SU-DHL-6 (cell line): ENCODE data around the gene RAB3GAP1.
"Not testable (repeated sequence)": the region's sequence is repeated elsewhere in the genome, so short reads cannot be mapped to it uniquely, and the experiment has no call there.

Experiments used
- H2AFZ ChIP-seq: fragments of 200-600 bp; sonication (generic); 2 replicates; pipeline ENCODE4 v1.6.1; 2014; ENCODE audit warnings: low read depth, mild to moderate bottlenecking, moderate library complexity, mixed read lengths, antibody characterized with exemption, low read length; ENCODE audit not compliant: severe bottlenecking
- H3F3A ChIP-seq: fragments of 200-600 bp; shearing (Covaris generic); 2 replicates; pipeline ENCODE4 v1.6.0; 2016; ENCODE audit warnings: antibody characterized with exemption, mild to moderate bottlenecking; ENCODE audit not compliant: insufficient read depth
- H3K27ac ChIP-seq: fragments of 200-600 bp; sonication (generic); 2 replicates; pipeline ENCODE4 v1.5.1; 2016; ENCODE audit warnings: low read depth, mild to moderate bottlenecking, low read length, moderate library complexity, mixed read lengths
- H3K27me3 ChIP-seq: fragments of 200-600 bp; sonication (generic), shearing (Covaris generic); 2 replicates; pipeline ENCODE4 v1.6.0; 2014; ENCODE audit warnings: mild to moderate bottlenecking, low read length
- H3K36me3 ChIP-seq: fragments of 200-600 bp; sonication (generic); 2 replicates; pipeline ENCODE4 v1.6.1; 2014; ENCODE audit warnings: mild to moderate bottlenecking, low read length, mixed read lengths
- H3K4me2 ChIP-seq: fragments of 300-600, 200-600 bp; shearing (Covaris generic), sonication (generic); 2 replicates; pipeline ENCODE4 v1.6.0; 2014; ENCODE audit warnings: low read length, low read depth, mild to moderate bottlenecking; ENCODE audit not compliant: poor library complexity, severe bottlenecking
- H3K4me3 ChIP-seq: fragments of 200-600 bp; sonication (generic); 2 replicates; pipeline ENCODE4 v1.5.1; 2014; ENCODE audit warnings: antibody characterized with exemption, low read length, mild to moderate bottlenecking, mixed read lengths; ENCODE audit not compliant: insufficient read depth, poor library complexity, severe bottlenecking
- H3K79me2 ChIP-seq: fragments of 200-600 bp; sonication (generic); 2 replicates; pipeline ENCODE4 v1.6.1; 2014; ENCODE audit warnings: mild to moderate bottlenecking, low read length, moderate library complexity; ENCODE audit not compliant: insufficient read depth
- H3K9ac ChIP-seq: fragments of 200-600 bp; sonication (generic); 2 replicates; pipeline ENCODE4 v1.7.0; 2014; ENCODE audit warnings: mild to moderate bottlenecking, low read length
- H3K9me2 ChIP-seq: fragments of 200-600 bp; sonication (generic); replicated peaks from 2 replicates; pipeline ENCODE4 v1.6.1; 2014; ENCODE audit warnings: low read length; ENCODE audit not compliant: insufficient read depth
- H3K9me3 ChIP-seq: fragments of 200-600 bp; sonication (generic); 2 replicates; pipeline ENCODE4 v1.6.1; 2014; ENCODE audit warnings: low read length, mixed read lengths; ENCODE audit not compliant: insufficient read depth
- H4K20me1 ChIP-seq: fragments of 200-600 bp; sonication (generic); 2 replicates; pipeline ENCODE4 v1.6.1; 2014; ENCODE audit warnings: low read depth, mild to moderate bottlenecking, antibody characterized with exemption, low read length, moderate library complexity, mixed read lengths
- EZH2phosphoT487 ChIP-seq: fragments of 200-600 bp; sonication (generic), shearing (Covaris generic); conservative IDR thresholded peaks from 2 replicates; pipeline ENCODE4 v1.6.1; 2018; ENCODE audit warnings: mild to moderate bottlenecking, antibody characterized with exemption, low read length, moderate library complexity, mixed read lengths
- TF ChIP-seq, protein P1 (sequence below): fragments of 200-600 bp; sonication (generic); IDR thresholded peaks from one replicate; pipeline ENCODE4 v1.5.1; 2017; ENCODE audit warnings: antibody characterized with exemption, mild to moderate bottlenecking, low read length, moderate library complexity; ENCODE audit not compliant: insufficient read depth, poor library complexity, severe bottlenecking

RAB3GAP1 gene

DNA sequence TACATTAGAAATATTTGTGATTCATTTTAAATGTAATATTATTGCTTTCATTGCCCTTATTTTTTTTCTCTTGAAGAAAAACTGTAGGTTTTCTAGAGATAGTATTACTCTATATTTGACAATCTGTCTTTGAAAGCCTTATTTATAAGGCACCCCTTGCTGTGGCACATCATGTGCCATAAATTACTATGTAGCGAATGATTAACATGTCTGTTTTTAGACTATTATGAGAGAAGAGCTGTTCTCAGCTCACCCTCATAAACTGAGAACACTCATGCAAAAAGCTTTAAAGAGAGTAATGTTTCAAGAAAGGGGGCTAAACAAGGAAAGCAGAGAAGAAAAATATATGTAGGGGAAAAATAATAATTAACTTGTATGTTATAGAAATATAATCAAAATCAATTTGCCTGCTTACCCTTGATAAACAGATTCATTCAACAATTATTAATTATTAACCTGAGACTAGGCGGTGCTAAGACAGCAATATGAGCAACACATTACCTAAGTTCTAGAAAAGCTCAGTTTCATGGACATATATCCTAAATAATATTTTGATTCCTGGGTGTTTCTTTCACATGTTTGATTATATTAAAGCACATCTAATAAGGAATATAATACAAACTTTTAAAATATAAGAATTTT is 69.0 kb downstream of the RAB3GAP1 start:
- H2AFZ ChIP-seq: no peak overlapping the region
- no peak overlapping the region for H3K27ac ChIP-seq
- no peak overlapping the region for H3K4me2 ChIP-seq
- no peaks in the 10 kb centered on the region for H4K20me1 ChIP-seq
- H3K36me3 ChIP-seq: peaks cover 46% of the 10 kb centered on the region
- H3K9me2 ChIP-seq: no peaks in the 10 kb centered on the region
- no peak overlapping the region for H3K9ac ChIP-seq
- H3K79me2 ChIP-seq: no peaks in the 10 kb centered on the region
- H3K9me3 ChIP-seq: no peaks in the 10 kb centered on the region
- no peak overlapping the region for H3K4me3 ChIP-seq
- H3K27me3 ChIP-seq: no peaks in the 10 kb centered on the region
- H3F3A ChIP-seq: peaks cover 14% of the 10 kb centered on the region; the same call in 1 of the 2 replicates
- no peak for TF ChIP-seq EZH2phosphoT487
- TF ChIP-seq, protein P1, sequence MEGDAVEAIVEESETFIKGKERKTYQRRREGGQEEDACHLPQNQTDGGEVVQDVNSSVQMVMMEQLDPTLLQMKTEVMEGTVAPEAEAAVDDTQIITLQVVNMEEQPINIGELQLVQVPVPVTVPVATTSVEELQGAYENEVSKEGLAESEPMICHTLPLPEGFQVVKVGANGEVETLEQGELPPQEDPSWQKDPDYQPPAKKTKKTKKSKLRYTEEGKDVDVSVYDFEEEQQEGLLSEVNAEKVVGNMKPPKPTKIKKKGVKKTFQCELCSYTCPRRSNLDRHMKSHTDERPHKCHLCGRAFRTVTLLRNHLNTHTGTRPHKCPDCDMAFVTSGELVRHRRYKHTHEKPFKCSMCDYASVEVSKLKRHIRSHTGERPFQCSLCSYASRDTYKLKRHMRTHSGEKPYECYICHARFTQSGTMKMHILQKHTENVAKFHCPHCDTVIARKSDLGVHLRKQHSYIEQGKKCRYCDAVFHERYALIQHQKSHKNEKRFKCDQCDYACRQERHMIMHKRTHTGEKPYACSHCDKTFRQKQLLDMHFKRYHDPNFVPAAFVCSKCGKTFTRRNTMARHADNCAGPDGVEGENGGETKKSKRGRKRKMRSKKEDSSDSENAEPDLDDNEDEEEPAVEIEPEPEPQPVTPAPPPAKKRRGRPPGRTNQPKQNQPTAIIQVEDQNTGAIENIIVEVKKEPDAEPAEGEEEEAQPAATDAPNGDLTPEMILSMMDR: no peak

DNA sequence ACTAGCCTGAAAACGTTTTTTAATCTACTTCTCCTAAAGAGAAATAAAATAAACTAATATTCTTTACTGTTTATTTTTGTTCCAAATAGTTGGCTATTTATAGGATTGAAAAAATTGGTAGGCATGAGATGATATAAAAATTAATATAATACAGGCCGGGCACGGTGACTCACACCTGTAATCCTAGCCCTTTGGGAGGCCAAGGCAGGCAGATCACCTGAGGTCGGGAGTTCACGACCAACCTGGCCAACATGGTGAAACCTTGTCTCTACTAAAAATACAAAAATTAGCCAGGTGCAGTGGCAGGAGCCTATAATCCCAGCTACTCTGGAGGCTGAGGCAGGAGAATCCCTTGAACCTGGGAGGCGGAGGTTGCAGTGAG is 69.6 kb downstream of the RAB3GAP1 start:
- H3F3A ChIP-seq, H4K20me1 ChIP-seq, H3K4me2 ChIP-seq, H2AFZ ChIP-seq, H3K79me2 ChIP-seq, H3K9me2 ChIP-seq, H3K27ac ChIP-seq, H3K4me3 ChIP-seq, H3K9me3 ChIP-seq, H3K9ac ChIP-seq, H3K27me3 ChIP-seq: not testable (repeated sequence)
- peaks cover 47% of the 10 kb centered on the region for H3K36me3 ChIP-seq

DNA sequence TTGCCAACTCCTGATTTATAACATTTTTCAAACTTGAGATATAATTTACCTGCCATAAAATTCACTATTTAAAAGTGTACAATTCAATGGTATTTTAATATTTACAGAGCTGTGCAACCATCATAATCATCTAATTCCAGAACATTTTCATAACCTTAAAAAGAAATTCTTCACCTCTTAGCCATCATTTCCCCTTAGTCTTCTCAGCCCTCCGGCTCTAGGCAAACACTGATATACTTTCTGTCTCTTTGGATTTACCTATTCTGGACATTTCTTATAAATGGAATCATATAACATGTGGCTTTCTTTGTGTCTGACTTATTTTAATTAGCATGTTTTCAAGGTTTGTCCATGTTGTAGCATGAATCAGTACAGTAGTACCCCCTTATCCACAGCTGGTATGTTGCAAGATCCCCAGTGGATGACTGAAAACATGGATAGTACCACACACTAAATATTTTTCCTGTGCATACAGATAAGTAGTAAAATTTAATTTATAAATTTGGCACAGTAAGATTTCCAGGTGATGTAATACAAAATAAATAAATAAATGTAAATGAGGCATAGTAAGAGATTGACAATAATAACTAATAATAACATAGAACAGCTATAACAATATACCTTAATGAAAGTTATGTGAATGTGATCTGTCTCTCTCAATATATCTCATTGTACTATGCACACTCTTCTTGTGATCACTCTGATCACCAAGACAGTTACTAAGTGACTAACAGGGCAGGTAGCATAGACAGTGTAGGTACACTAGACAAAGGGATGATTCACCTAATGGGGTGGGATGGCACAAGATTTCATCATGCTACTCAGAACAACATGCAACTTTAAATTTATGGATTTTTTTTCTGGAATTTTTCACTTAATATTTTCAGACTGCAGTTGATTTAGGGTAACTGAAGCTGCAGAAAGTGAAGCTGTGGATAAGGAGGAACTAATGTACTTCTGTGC is 73.1 kb downstream of the RAB3GAP1 start:
- Histone ChIP-seq H4K20me1 (no peaks in the 10 kb centered on the region), H3K36me3 (peaks cover 59% of the 10 kb centered on the region), H3K27ac (no peak overlapping the region), H3K79me2 (no peaks in the 10 kb centered on the region), H3K9me2 (no peaks in the 10 kb centered on the region), H3K4me2 (no peak overlapping the region), H3K9me3 (no peaks in the 10 kb centered on the region), H3K27me3 (no peaks in the 10 kb centered on the region), H3K4me3 (no peak overlapping the region), H2AFZ (no peak overlapping the region), H3F3A (no peaks in the 10 kb centered on the region), H3K9ac (no peak overlapping the region)
- TF ChIP-seq EZH2phosphoT487: no peak
- TF ChIP-seq, protein P1: no peak

DNA sequence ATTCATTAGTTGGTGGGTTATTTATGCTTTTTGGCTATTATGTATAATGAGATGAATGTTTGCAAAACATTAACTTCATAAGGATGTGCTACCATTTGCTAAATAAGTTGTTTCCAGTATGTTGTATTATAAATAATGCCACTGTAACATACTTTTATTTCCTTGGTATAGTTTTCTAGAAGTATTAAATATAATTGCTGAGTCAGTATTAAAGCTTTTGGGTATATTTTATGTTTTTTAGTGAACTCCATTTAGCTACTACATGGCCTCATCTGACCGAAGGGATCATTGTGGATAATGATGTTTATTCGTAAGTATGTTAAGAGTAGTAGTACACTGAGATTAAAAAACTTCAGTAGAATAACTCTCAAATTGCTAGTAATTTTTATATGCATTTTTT is 73.8 kb downstream of the RAB3GAP1 start:
- Histone ChIP-seq H3K36me3 (peaks cover 52% of the 10 kb centered on the region), H3K27ac (no peak overlapping the region), H4K20me1 (no peaks in the 10 kb centered on the region), H3K9me2 (no peaks in the 10 kb centered on the region), H3K4me2 (no peak overlapping the region), H3F3A (no peaks in the 10 kb centered on the region), H2AFZ (no peak overlapping the region), H3K4me3 (no peak overlapping the region), H3K27me3 (no peaks in the 10 kb centered on the region), H3K9me3 (no peaks in the 10 kb centered on the region), H3K9ac (no peak overlapping the region), H3K79me2 (no peaks in the 10 kb centered on the region)
- TF ChIP-seq, protein P1: no peak
- no peak for TF ChIP-seq EZH2phosphoT487
